DND-41 (cell line): ENCODE results near the gene SLC35A4.

Experiments used
- ATAC-seq: fragments of 200-7000 bp; cut with Tn5 transposase; 3 replicates; pipeline ENCODE4 v1.9.1; 2021; ENCODE audit warnings: low read depth; ENCODE audit not compliant: insufficient read depth
- DNase-seq: peaks from one replicate; pipeline ENCODE4 v3.0.0-alpha.2; 2020
- H2AFZ ChIP-seq: 2 replicates; pipeline ENCODE4 v1.6.0; 2012; ENCODE audit warnings: low read depth, low read length
- H3K27ac ChIP-seq: 2 replicates; pipeline ENCODE4 v1.5.1; 2012; ENCODE audit warnings: low read length, inconsistent platforms
- H3K27me3 ChIP-seq: fragments of 200-600 bp; sonication (generic); 2 replicates; pipeline ENCODE4 v1.6.0; 2012; ENCODE audit warnings: low read length, mild to moderate bottlenecking, inconsistent platforms; ENCODE audit not compliant: insufficient read depth, poor library complexity
- H3K36me3 ChIP-seq: 2 replicates; pipeline ENCODE4 v1.5.1; 2012; ENCODE audit warnings: low read length, inconsistent platforms; ENCODE audit not compliant: insufficient read depth
- H3K4me1 ChIP-seq: 2 replicates; pipeline ENCODE4 v1.5.1; 2012; ENCODE audit warnings: mild to moderate bottlenecking, low read length; ENCODE audit not compliant: insufficient read depth
- H3K4me2 ChIP-seq: 2 replicates; pipeline ENCODE4 v1.6.0; 2012; ENCODE audit warnings: mild to moderate bottlenecking, moderate library complexity, low read length, inconsistent platforms; ENCODE audit not compliant: insufficient read depth
- H3K4me3 ChIP-seq, 2 experiments: fragments of 200-600 bp in 1 of 2; shearing (Covaris generic) in 1 of 2; 2 replicates each; pipeline ENCODE4 v1.5.1; 2012 to 2016; ENCODE audit warnings: inconsistent platforms in 2 of 2, low read length in 2 of 2, mild to moderate bottlenecking in 2 of 2, low read depth in 1 of 2, moderate library complexity in 1 of 2
- H3K79me2 ChIP-seq: 2 replicates; pipeline ENCODE4 v1.6.0; 2012; ENCODE audit warnings: low read length, inconsistent platforms; ENCODE audit not compliant: insufficient read depth
- H3K9ac ChIP-seq: 2 replicates; pipeline ENCODE4 v1.6.0; 2012; ENCODE audit warnings: low read depth, mild to moderate bottlenecking, inconsistent platforms, low read length, moderate library complexity
- H3K9me3 ChIP-seq: 2 replicates; pipeline ENCODE4 v1.5.1; 2012; ENCODE audit warnings: low read length, moderate library complexity, mild to moderate bottlenecking, inconsistent platforms; ENCODE audit not compliant: insufficient read depth, severe bottlenecking
- H4K20me1 ChIP-seq: 2 replicates; pipeline ENCODE4 v1.6.0; 2012; ENCODE audit warnings: low read length; ENCODE audit not compliant: insufficient read depth
- CTCF ChIP-seq: IDR thresholded peaks from 2 replicates; pipeline ENCODE4 v1.5.1; 2012; ENCODE audit warnings: borderline replicate concordance, low read length, moderate library complexity, mild to moderate bottlenecking; ENCODE audit not compliant: poor library complexity, severe bottlenecking; ENCODE audit errors: extremely low read depth
- EZH2 ChIP-seq: IDR thresholded peaks from 3 replicates; pipeline ENCODE4 v1.6.1; 2012; ENCODE audit warnings: borderline replicate concordance, low read depth, mild to moderate bottlenecking, moderate library complexity, low read length, inconsistent platforms; ENCODE audit not compliant: severe bottlenecking

The SLC35A4 gene

DNA sequence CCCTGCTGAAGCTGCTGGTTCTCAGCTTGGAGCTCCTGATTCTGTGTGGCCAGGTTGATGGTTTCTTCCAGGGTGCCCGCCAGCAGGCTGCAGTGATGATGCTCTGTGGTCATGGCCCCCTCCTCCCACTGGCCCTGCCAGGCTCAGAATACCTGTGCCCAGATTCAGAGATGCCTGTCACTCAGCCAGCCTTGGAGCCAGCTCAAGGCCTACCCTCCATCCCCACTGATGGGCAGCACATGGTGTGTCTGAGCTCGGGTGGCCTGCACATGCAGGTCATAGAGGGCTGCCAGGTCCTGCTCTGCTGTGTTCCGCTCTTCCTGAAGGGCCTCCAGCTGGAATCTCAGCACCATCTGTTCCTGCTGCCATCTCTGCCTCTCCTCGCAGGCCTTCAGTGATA, 5.4 kb downstream of the SLC35A4 start:
- H3K9ac ChIP-seq: no peak overlapping the region
- no peak overlapping the region for H3K4me3 ChIP-seq
- TF ChIP-seq EZH2 (no peak), CTCF (no peak)
- no peak for DNase-seq
- H3K4me2 ChIP-seq: no peak overlapping the region
- H3K79me2 ChIP-seq: peaks cover 22% of the 10 kb centered on the region
- H3K27ac ChIP-seq: no peak overlapping the region
- no peak overlapping the region for H2AFZ ChIP-seq
- H3K9me3 ChIP-seq: no peaks in the 10 kb centered on the region
- H3K27me3 ChIP-seq: no peaks in the 10 kb centered on the region
- peaks cover 35% of the 10 kb centered on the region for H3K36me3 ChIP-seq
- H3K4me1 ChIP-seq: peaks cover 21% of the 10 kb centered on the region
- no peak for ATAC-seq
- H4K20me1 ChIP-seq: 0 out of 2 replicates have a peak, but pooled peaks cover 5% of the 10 kb centered on the region

GRCh38 chr5:140570488-140570887, 5.9 kb downstream of the SLC35A4 start:
- H3K4me3 ChIP-seq: no peak overlapping the region
- TF ChIP-seq CTCF (no peak), EZH2 (no peak)
- H3K4me2 ChIP-seq: no peak overlapping the region
- ATAC-seq (no peak), DNase-seq (no peak)
- H3K4me1 ChIP-seq: peaks cover 17% of the 10 kb centered on the region
- 0 out of 2 replicates have a peak, but pooled peaks cover 5% of the 10 kb centered on the region for H4K20me1 ChIP-seq
- H3K79me2 ChIP-seq: peaks cover 17% of the 10 kb centered on the region
- no peaks in the 10 kb centered on the region for H3K27me3 ChIP-seq
- no peaks in the 10 kb centered on the region for H3K9me3 ChIP-seq
- no peak overlapping the region for H2AFZ ChIP-seq
- peaks cover 35% of the 10 kb centered on the region for H3K36me3 ChIP-seq
- H3K27ac ChIP-seq: no peak overlapping the region
- H3K9ac ChIP-seq: no peak overlapping the region

DNA sequence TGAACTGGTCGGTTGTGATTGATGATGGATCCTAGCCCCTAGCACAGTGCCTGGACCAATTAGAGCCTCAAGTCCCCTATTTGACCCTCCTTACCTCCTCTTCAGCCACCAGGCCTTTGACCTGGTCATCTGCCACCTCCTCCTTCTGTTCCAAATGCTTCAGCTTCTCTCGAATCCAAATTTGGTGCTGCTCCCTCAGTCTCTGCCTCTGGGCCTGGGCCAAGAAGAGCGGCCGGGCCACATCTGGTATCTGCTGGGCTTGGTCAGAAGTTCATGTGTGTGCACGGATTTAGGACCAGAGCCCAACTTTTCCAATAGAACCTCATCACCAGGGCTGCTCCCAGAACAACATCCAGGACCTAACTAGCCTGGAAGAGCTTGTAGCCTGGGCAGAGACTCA, 6.5 kb downstream of the SLC35A4 start:
- Histone ChIP-seq H3K9me3 (no peaks in the 10 kb centered on the region), H3K9ac (no peak overlapping the region), H3K4me1 (peaks cover 11% of the 10 kb centered on the region), H4K20me1 (0 out of 2 replicates have a peak, but pooled peaks cover 5% of the 10 kb centered on the region), H3K4me2 (no peak overlapping the region), H3K27ac (no peak overlapping the region), H3K79me2 (peaks cover 11% of the 10 kb centered on the region), H2AFZ (no peak overlapping the region), H3K27me3 (no peaks in the 10 kb centered on the region), H3K36me3 (peaks cover 30% of the 10 kb centered on the region), H3K4me3 (no peak overlapping the region)
- TF ChIP-seq CTCF (no peak), EZH2 (no peak)
- ATAC-seq (no peak), DNase-seq (no peak)

DNA sequence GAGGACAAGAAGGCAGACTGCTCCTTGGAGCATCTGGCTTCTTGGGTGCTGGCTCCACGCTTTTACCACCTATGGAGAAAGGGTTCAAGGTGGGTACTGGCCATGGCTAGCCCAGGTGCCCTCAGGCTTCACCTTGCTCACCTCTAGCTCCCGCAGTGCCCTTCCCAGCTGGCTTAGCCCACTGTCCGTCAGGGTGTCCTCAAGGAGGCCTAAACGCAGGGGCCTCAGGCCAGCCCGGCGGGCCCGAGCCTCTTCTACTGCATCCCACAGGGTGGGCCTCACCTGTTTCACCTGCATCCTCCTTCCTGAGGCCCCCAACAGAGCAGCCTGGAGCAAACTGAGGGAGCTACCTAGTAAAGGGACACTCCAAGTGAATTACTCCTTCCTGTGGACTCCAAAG, 9.1 kb downstream of the SLC35A4 start:
- Histone ChIP-seq H3K9ac (no peak overlapping the region), H3K27ac (no peak overlapping the region), H3K4me3 (no peak overlapping the region), H4K20me1 (no peaks in the 10 kb centered on the region), H3K4me2 (no peak overlapping the region), H3K27me3 (no peaks in the 10 kb centered on the region), H3K79me2 (no peaks in the 10 kb centered on the region), H3K36me3 (0 out of 2 replicates have a peak, but pooled peaks cover 5% of the 10 kb centered on the region), H3K4me1 (peaks cover 7% of the 10 kb centered on the region), H2AFZ (no peak overlapping the region), H3K9me3 (no peaks in the 10 kb centered on the region)
- TF ChIP-seq EZH2 (no peak), CTCF (no peak)
- DNase-seq (no peak), ATAC-seq (no peak)
